Caco-2 (cell line): ENCODE measurements around the gene DCX. TPM values are rescaled to one million over a fixed set of nuclear protein-coding genes. Genes with fewer than 3 reads are reported as not detected.
A peak's percentile ranks its signal among the peaks of the same experiment; 100 is the strongest.

Source experiments
- BruUV-seq: library from RNA; stranded (reverse); fragments of 400-500 nt; replicated peaks from 2 replicates; lab custom pipeline; 2021; lab: Mats Ljungman, UMichigan
- CTCF ChIA-PET: fragments of 300-600 bp; sonication (Branson Sonifier 250); formaldehyde crosslinking; loops from one replicate; lab custom pipeline; 2022; ENCODE audit warnings: antibody characterized with exemption; lab: Charles Lee
- POLR2A ChIA-PET: fragments of 300-600 bp; sonication (Branson Sonifier 250); formaldehyde crosslinking; loops from one replicate; lab custom pipeline; 2022; ENCODE audit warnings: antibody characterized with exemption; lab: Charles Lee
- DNase-seq, 2 experiments: peaks; one replicate each; pipeline versions ENCODE4 v3.0.0 to v3.0.0-alpha.2; 2020 to 2022
- H3K27me3 ChIP-seq: replicated peaks from 2 replicates; pipeline ENCODE4 v1.6.0; 2011; ENCODE audit warnings: low read length; ENCODE audit not compliant: control insufficient read depth, insufficient read depth
- H3K36me3 ChIP-seq: 2 replicates; pipeline ENCODE4 v1.5.1; 2011; ENCODE audit warnings: low read length; ENCODE audit not compliant: control insufficient read depth, insufficient read depth
- H3K4me1 ChIP-seq: fragments of 250-450 bp; sonication (Bioruptor Pico); 2 replicates; pipeline ENCODE4 v1.5.1; 2020; ENCODE audit warnings: mild to moderate bottlenecking
- H3K4me3 ChIP-seq: 2 replicates; pipeline ENCODE4 v1.5.1; 2011; ENCODE audit warnings: low read depth, mild to moderate bottlenecking, control low read depth, low read length
- H3K9me3 ChIP-seq: fragments of 250-450 bp; sonication (Bioruptor Pico); 2 replicates; pipeline ENCODE4 v1.5.1; 2020; ENCODE audit warnings: mild to moderate bottlenecking, moderate library complexity
- H3K27ac Mint-ChIP-seq: one replicate; pipeline ENCODE4 v1.8.0; 2022; ENCODE audit warnings: mixed read lengths; ENCODE audit not compliant: unreplicated experiment
- H3K27me3 Mint-ChIP-seq: one replicate; pipeline ENCODE4 v1.8.0; 2022; ENCODE audit warnings: mixed read lengths; ENCODE audit not compliant: insufficient read depth, unreplicated experiment
- H3K36me3 Mint-ChIP-seq: one replicate; pipeline ENCODE4 v1.8.0; 2022; ENCODE audit warnings: mild to moderate bottlenecking, mixed read lengths; ENCODE audit not compliant: insufficient read depth, unreplicated experiment
- H3K4me1 Mint-ChIP-seq: one replicate; pipeline ENCODE4 v1.8.0; 2022; ENCODE audit warnings: low read depth, mixed read lengths; ENCODE audit not compliant: unreplicated experiment
- H3K4me3 Mint-ChIP-seq: one replicate; pipeline ENCODE4 v1.8.0; 2022; ENCODE audit warnings: mild to moderate bottlenecking, moderate library complexity, mixed read lengths; ENCODE audit not compliant: unreplicated experiment
- H3K9me3 Mint-ChIP-seq: one replicate; pipeline ENCODE4 v1.8.0; 2022; ENCODE audit warnings: mixed read lengths; ENCODE audit not compliant: unreplicated experiment
- intact Hi-C: fragments of 100-400 bp; cut with micrococcal nuclease; formaldehyde crosslinking; loops from one replicate; pipeline ENCODE4 v1.10.0; 2022; ENCODE audit not compliant: unreplicated experiment
- total RNA-seq: library from RNA; stranded (reverse); gene quantifications from 2 replicates; pipeline ENCODE4 v1.2.3, GENCODE V29; 2022
- TF ChIP-seq, protein P1 (sequence below), 2 experiments: fragments of 200-600 bp in 1 of 2; IDR thresholded peaks; 1 replicate in 1 of 2; 2 replicates in 1 of 2; pipeline versions ENCODE4 v1.5.1 to v1.8.0; 2011 to 2022; ENCODE audit warnings: antibody characterized with exemption in 1 of 2, control low read depth in 1 of 2, inconsistent platforms in 1 of 2, low read depth in 1 of 2, low read length in 1 of 2, mild to moderate bottlenecking in 1 of 2, moderate library complexity in 1 of 2; ENCODE audit not compliant: insufficient read depth in 1 of 2, severe bottlenecking in 1 of 2, unreplicated experiment in 1 of 2

The DCX gene
- total RNA-seq, 1 experiment from 2014 or later: not detected

DNA sequence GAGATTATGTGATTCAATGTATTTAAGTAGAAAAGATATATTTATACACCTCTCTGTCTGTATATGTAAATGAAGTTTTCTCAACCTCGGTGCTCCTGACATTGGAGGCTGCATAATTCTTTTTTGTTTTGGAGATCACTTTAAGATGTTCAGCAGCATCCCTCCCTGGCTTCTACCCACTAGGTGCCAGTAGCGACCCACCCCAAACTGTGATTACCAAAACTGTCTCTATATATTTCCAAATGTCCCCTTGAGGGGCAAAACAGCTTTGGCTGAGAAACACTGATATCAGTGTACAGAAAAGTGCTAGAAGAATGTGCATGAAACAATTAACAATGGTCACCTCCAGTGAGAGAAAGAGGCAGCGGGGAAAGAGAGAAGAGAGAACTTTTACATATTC lies 51.2 kb downstream of the DCX start:
- Mint-ChIP-seq H3K9me3 (no peaks in the 10 kb centered on the region), H3K27me3 (no peaks in the 10 kb centered on the region), H3K4me1 (no peaks in the 10 kb centered on the region), H3K36me3 (no peaks in the 10 kb centered on the region), H3K27ac (no peak overlapping the region), H3K4me3 (no peak overlapping the region)
- no peaks in the 10 kb centered on the region for H3K9me3 ChIP-seq
- TF ChIP-seq, protein P1, sequence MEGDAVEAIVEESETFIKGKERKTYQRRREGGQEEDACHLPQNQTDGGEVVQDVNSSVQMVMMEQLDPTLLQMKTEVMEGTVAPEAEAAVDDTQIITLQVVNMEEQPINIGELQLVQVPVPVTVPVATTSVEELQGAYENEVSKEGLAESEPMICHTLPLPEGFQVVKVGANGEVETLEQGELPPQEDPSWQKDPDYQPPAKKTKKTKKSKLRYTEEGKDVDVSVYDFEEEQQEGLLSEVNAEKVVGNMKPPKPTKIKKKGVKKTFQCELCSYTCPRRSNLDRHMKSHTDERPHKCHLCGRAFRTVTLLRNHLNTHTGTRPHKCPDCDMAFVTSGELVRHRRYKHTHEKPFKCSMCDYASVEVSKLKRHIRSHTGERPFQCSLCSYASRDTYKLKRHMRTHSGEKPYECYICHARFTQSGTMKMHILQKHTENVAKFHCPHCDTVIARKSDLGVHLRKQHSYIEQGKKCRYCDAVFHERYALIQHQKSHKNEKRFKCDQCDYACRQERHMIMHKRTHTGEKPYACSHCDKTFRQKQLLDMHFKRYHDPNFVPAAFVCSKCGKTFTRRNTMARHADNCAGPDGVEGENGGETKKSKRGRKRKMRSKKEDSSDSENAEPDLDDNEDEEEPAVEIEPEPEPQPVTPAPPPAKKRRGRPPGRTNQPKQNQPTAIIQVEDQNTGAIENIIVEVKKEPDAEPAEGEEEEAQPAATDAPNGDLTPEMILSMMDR (IDR thresholded peaks at IDR 0.05; ENCODE audit: insufficient read depth in 1 of 2, low read depth in 1 of 2, low read length in 1 of 2, severe bottlenecking in 1 of 2, unreplicated experiment in 1 of 2): no peak
- H3K27me3 ChIP-seq: no peaks in the 10 kb centered on the region
- ChIA-PET POLR2A (no interaction called here), CTCF (interaction anchor here (0.6 kb wide), 1 partner anchor 299 kb away, joined by 3 read pairs; no protein-coding TSS in a partner anchor)
- BruUV-seq: no TSS peak
- no peaks in the 10 kb centered on the region for H3K4me1 ChIP-seq
- no peaks in the 10 kb centered on the region for H3K36me3 ChIP-seq
- intact Hi-C loops: loop anchor here (5.0 to 10.0 kb wide), 2 partner anchors 86 to 294 kb away; no protein-coding TSS in a partner anchor
- peak in 1 of 2 experiments; percentile 4 for DNase-seq
- no peak overlapping the region for H3K4me3 ChIP-seq

DNA sequence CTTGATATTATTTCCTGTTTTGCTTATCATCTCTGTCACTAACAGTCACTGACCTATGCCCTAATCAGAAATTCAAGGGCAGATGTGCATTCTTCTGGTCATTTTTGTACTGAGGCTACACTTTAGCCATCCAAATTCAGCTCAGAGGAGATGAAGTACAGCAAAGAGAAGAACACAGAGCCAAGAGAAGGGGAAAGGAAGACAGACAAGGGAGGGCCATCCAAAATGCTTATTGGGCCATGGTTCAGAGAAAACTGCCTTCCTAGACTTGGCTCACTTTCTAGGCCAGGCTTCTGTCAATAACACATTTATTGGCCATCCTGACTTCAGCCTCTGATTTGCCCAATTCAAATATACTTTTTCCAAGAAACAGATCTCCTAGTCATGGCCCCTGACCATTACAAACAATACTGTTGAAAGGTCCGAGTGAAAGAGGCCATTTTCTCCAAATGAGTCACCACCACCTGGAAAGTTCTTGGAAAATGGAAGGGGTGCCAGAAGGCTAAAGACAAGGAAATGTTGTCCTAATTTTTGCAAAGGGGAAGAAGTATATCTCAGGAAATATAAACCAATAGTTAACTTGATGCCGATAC lies 56.4 kb downstream of the DCX start:
- no peaks in the 10 kb centered on the region for H3K4me1 Mint-ChIP-seq
- H3K9me3 Mint-ChIP-seq: no peaks in the 10 kb centered on the region
- Histone ChIP-seq H3K36me3 (no peaks in the 10 kb centered on the region), H3K4me3 (no peak overlapping the region), H3K9me3 (no peaks in the 10 kb centered on the region), H3K27me3 (no peaks in the 10 kb centered on the region), H3K4me1 (no peaks in the 10 kb centered on the region)
- H3K4me3 Mint-ChIP-seq: no peak overlapping the region
- H3K36me3 Mint-ChIP-seq: no peaks in the 10 kb centered on the region
- no peak overlapping the region for H3K27ac Mint-ChIP-seq
- TF ChIP-seq, protein P1 (IDR thresholded peaks at IDR 0.05; ENCODE audit: insufficient read depth in 1 of 2, low read depth in 1 of 2, low read length in 1 of 2, severe bottlenecking in 1 of 2, unreplicated experiment in 1 of 2): no peak
- no peak for DNase-seq
- CTCF ChIA-PET: no interaction called here
- no TSS peak for BruUV-seq
- POLR2A ChIA-PET: no interaction called here
- no peaks in the 10 kb centered on the region for H3K27me3 Mint-ChIP-seq
- intact Hi-C loops: no loop called here

DNA sequence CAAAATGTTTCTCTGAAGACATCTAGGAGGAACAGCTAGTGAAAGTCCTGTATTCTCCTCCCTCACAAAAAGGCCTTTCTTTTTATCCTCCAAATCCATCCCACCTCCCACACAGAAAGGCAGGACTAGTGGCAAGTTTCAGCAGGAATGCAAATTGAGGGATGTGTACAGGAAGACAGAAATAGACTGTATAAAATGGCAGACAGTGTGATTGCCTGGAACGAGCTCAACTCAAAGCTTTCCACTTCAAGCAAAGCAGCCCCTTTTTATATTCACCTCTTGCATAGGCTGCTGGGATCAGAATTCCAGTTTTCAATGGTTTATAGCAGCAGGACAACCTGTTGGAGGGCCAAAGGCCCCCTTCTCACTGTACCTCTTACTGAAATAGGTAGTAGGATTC lies 57.5 kb downstream of the DCX start:
- POLR2A ChIA-PET: no interaction called here
- H3K4me3 Mint-ChIP-seq: no peak overlapping the region
- no peaks in the 10 kb centered on the region for H3K4me1 ChIP-seq
- no peak for DNase-seq
- no TSS peak for BruUV-seq
- H3K36me3 Mint-ChIP-seq: no peaks in the 10 kb centered on the region
- TF ChIP-seq, protein P1 (IDR thresholded peaks at IDR 0.05; ENCODE audit: insufficient read depth in 1 of 2, low read depth in 1 of 2, low read length in 1 of 2, severe bottlenecking in 1 of 2, unreplicated experiment in 1 of 2): no peak
- no peaks in the 10 kb centered on the region for H3K36me3 ChIP-seq
- H3K9me3 Mint-ChIP-seq: no peaks in the 10 kb centered on the region
- intact Hi-C loops: no loop called here
- H3K27ac Mint-ChIP-seq: no peak overlapping the region
- H3K27me3 ChIP-seq: no peaks in the 10 kb centered on the region
- peaks cover under 1% of the 10 kb centered on the region for H3K27me3 Mint-ChIP-seq
- CTCF ChIA-PET: no interaction called here
- H3K4me3 ChIP-seq: no peak overlapping the region
- H3K4me1 Mint-ChIP-seq: no peaks in the 10 kb centered on the region
- no peaks in the 10 kb centered on the region for H3K9me3 ChIP-seq
